HL-60 (cell line): Measurements from ENCODE around the gene CNNM4.

Source experiments
- DNase-seq, 2 experiments: peaks; one replicate each; pipeline ENCODE4 v3.0.0-alpha.2; 2010 to 2020; ENCODE audit warnings: low read depth in 1 of 2, low spot score in 1 of 2
- H3K27ac ChIP-seq: fragments of 250-450 bp; sonication (Bioruptor Pico); replicated peaks from 2 replicates; pipeline ENCODE4 v1.5.1; 2020; ENCODE audit warnings: mild to moderate bottlenecking, moderate library complexity
- H3K27me3 ChIP-seq: fragments of 250-450 bp; sonication (Bioruptor Pico); 2 replicates; pipeline ENCODE4 v1.5.1; 2021; ENCODE audit warnings: mild to moderate bottlenecking, moderate library complexity; ENCODE audit not compliant: insufficient read depth, poor library complexity, severe bottlenecking
- H3K4me3 ChIP-seq: replicated peaks from 2 replicates; pipeline ENCODE4 v1.5.1; 2011; ENCODE audit warnings: mild to moderate bottlenecking, control low read depth, low read length; ENCODE audit not compliant: insufficient read depth
- CTCF ChIP-seq: IDR thresholded peaks from one replicate; pipeline ENCODE4 v1.5.1; 2011; ENCODE audit warnings: low read length, control low read depth, inconsistent platforms; ENCODE audit not compliant: insufficient read depth
- GABPA ChIP-seq: IDR thresholded peaks from 2 replicates; pipeline ENCODE4 v1.6.1; 2012; ENCODE audit warnings: low read depth
- POLR2AphosphoS5 ChIP-seq: IDR thresholded peaks from 2 replicates; pipeline ENCODE4 v1.6.1; 2012; ENCODE audit warnings: low read depth
- REST ChIP-seq: IDR thresholded peaks from 2 replicates; pipeline ENCODE4 v1.6.1; 2012; ENCODE audit warnings: low read depth; ENCODE audit not compliant: insufficient replicate concordance
- SPI1 ChIP-seq: IDR thresholded peaks from 2 replicates; pipeline ENCODE4 v1.6.1; 2012; ENCODE audit warnings: low read depth, mild to moderate bottlenecking, borderline replicate concordance

Gene CNNM4

GRCh38 chr2:96754317-96754716 lies 6.4 kb upstream of the CNNM4 start:
- Histone ChIP-seq H3K27ac (no peak overlapping the region), H3K27me3 (no peaks in the 10 kb centered on the region), H3K4me3 (no peak overlapping the region)
- TF ChIP-seq SPI1 = no peak
- TF ChIP-seq GABPA = no peak
- no peak for TF ChIP-seq CTCF
- TF ChIP-seq REST = no peak
- TF ChIP-seq POLR2AphosphoS5 = no peak
- no peak for DNase-seq

DNA sequence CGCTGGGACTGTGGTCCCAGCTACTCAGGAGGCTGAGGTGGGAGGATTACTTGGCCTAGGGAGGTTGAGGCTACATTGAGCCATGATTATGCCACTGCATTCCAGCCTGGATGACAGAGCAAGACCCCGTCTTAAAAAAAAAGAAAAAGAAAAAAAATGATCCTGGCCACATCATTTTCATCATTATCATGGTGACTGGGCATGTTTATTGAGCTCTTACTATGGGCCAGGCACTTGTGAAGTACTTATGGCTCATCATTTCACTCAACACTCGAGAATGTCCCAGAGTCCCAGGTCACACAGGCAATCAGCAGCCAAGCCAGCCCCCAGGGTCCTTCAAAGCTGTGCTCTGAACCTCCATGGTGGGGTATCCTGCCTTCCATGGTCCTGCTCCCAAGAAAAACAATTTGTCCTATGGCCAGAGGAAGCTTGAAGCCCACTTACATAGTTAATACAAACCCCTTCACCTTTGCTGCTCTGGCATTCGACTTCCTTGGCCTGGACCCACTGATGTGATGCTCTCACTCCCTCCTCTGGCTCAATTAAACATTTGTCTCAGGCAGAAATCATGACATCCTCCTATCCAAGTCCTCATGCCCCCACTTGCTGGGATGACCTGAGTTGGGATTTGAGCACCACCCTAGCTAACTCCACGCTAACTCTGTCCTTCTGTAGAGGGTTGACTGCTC lies 3.8 kb upstream of the CNNM4 start:
- TF ChIP-seq POLR2AphosphoS5 = no peak
- TF ChIP-seq CTCF = no peak
- TF ChIP-seq SPI1 = no peak
- H3K4me3 ChIP-seq = no peak overlapping the region

DNA sequence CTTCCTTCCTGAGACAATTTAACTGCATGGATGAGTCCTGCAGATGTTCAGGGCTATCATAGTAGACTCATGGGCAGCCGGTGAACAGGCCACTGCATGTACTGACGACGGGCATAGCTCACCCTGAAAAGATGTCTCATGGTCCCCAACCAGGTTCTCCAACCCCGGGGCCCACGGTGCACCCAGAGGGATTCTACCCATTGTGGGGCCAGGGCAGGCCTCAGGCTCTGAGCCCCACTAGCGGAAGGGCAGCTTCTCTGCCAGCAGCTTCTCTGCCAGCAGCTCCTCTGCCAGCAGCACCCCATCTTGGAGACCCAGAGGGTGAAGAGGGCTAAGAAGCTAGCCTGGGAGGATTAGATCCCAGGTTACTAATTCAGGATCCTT lies 3.2 kb upstream of the CNNM4 start:
- Histone ChIP-seq H3K4me3 (no peak overlapping the region), H3K27ac (no peak overlapping the region), H3K27me3 (no peaks in the 10 kb centered on the region)
- DNase-seq = no peak
- TF ChIP-seq GABPA (no peak), REST (no peak), CTCF (no peak), SPI1 (no peak), POLR2AphosphoS5 (no peak)

More for the DNA sequence above, 3.8 kb upstream of the CNNM4 start:
- H3K27me3 ChIP-seq = no peaks in the 10 kb centered on the region
- H3K27ac ChIP-seq = no peak overlapping the region
- no peak for DNase-seq

- TF ChIP-seq REST (no peak), SPI1 (no peak), CTCF (no peak), POLR2AphosphoS5 (no peak), GABPA (no peak)
- Histone ChIP-seq H3K27ac (no peak overlapping the region), H3K4me3 (no peak overlapping the region), H3K27me3 (no peaks in the 10 kb centered on the region)
- DNase-seq = no peak
Measured at GRCh38 chr2:96758987-96759386, 1.7 kb upstream of the CNNM4 start.
